ENCODE data around the gene FGFR2.

DNA sequence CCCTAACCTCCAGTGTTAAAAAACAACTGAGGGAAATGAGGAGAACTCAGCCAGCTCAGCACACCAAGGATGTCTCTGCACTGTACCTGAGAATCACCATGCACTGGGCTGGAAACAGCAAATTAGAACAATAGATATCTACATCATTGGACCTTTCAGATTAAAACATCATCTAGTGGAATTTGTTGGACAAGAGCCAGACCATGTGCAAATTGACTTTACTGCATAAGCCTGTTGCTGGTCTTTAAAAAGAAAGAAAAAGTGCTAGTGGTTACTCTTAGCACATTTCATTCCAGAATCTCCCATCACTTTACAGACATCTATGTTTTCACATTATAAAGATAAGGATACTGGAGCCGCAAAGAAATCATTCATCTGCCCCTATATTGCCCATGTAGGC is 75.4 kb downstream of the FGFR2 start:
- TF ChIP-seq GATA2 (IDR thresholded peaks at IDR 0.05; ENCODE audit: low read depth, low read length) (no peak), GATA3 (IDR thresholded peaks at IDR 0.05; ENCODE audit: low read depth, low read length) (no peak)
